ENCODE results near the gene RBM5. TPM values are rescaled to one million over a fixed set of nuclear protein-coding genes. Genes with fewer than 3 reads are reported as not detected.

Gene RBM5
- polyA plus RNA-seq, 1 of the 3 experiments (the other 2 are of a cell fraction), result 113 TPM

DNA sequence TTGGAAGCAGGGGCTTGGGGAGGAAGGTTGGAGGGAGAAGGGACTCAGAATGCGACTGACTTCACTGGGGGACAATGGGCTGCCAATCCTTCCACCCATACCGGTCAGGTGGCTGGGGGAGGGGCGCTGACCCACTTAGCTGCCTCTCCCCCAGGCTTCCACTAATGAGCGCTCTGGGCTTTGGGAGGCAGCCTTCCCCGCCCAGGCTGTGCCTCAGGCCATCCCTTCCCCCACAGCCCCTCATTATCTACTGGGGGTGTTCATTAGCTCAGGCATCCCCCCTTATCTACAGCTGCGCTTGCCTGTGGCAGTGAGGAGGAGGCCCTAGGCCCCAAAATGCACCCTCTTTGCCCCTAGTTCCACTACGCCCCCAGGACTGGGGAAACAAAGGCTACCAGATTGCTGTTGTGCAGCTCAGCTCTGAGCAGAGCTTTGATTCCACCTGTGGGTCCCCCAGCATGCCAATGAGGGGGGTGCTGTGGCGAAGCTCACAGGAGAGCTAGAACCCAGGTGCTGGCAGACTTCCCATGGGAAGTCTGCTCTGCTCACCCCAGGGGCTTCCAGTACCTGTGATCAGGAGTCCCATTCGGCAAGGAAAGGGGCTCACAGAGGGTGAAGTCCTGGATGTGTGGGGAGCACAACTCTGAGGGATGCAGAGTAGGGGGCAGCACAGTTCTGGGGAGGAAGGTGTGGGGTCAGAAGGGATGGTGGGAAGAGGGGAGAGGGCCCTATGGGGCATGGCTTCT, 37.0 kb downstream of the RBM5 start:
- no peak overlapping the region for H3K4me2 ChIP-seq
- ChIA-PET CTCF (interaction anchor here (0.6 to 28.1 kb wide), 14 partner anchors 9 to 147 kb away, joined by 3 to 684 read pairs (median 4); partner anchors contain the start of genes GNAT1 and RBM5), POLR2A (interaction anchor here (0.8 to 2.0 kb wide), 2 partner anchors 11 to 56 kb away, joined by 3 to 9 read pairs; no protein-coding TSS in a partner anchor)

DNA sequence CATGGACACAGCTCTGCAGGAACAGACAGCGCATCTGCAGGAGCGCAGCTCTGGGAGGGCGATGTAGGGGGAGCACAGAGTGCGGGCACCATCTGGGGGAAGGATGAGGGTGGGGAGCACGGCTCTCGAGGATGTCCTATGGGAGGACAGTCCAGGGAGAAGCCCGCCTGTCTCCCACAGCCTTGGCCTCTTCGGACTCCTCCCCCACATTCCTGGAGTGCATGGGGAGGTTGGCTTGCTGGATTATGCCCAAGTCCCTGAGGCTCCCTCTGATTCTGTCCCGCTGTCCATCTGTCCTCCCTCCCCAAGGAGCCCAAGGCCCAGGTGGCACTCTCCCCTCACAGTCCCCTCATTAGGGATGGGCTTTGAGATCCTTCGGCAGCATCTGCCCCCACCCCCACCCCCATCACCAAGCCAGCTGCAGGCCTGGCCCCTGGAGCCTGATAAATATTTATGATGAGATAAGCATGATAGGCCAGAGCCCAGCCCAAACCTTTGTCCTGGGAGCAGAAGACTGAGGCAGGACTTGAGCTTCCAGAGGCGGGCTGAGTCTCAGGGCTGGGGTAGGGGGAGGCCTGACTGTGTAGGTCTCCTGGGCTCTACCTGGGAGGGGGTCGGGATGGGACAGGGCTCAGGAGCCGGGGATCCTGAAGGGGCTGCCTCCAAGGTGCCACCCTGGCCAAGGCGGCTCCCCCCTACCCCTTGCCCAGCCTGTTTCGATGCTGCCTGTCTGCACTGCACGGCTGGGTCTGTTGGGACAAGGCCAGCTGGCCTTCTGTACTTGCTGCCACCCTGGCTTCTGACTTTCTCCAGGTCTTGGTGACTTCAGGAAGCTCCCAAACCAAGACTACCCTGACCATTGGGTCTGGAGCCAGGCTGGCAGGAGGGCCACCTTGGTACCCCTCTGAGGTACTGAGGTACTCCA, 37.8 kb downstream of the RBM5 start:
- CTCF ChIA-PET, result interaction anchor here (0.6 to 28.1 kb wide), 17 partner anchors 8 to 146 kb away, joined by 3 to 684 read pairs (median 4); partner anchors contain the start of gene GNAT1
- peak; percentile 58 for DNase-seq

More for the DNA sequence above, 37.0 kb downstream of the RBM5 start:
- Histone ChIP-seq H3K27ac (ENCODE audit: low read depth in 2 of 2, low read length in 1 of 2) (peak overlapping the region in 1 of 2 experiments; percentile 74; a peak in 1 of 4 replicates), H3K9me3 (no peaks in the 10 kb centered on the region), H3K27me3 (ENCODE audit: insufficient read depth) (no peaks in the 10 kb centered on the region), H3K9me2 (no peaks in the 10 kb centered on the region), H3F3A (replicated peaks; ENCODE audit: insufficient read depth) (peaks cover 14% of the 10 kb centered on the region), H3K79me2 (ENCODE audit: insufficient read depth) (no peaks in the 10 kb centered on the region), H3K36me3 (replicated peaks in 1 of 2; ENCODE audit: control insufficient read depth in 1 of 2, insufficient read depth in 2 of 2, low read length in 1 of 2) (peaks cover 0 to 2% of the 10 kb centered on the region in 2 experiments), H2AFZ (ENCODE audit: low read depth) (no peak overlapping the region), H3K9ac (no peak overlapping the region), H3K4me1 (ENCODE audit: control insufficient read depth in 1 of 2, insufficient read depth in 2 of 2, low read depth in 1 of 2, low read length in 1 of 2) (peaks cover 13 to 60% of the 10 kb centered on the region in 2 experiments), H4K20me1 (ENCODE audit: insufficient read depth) (peaks cover 3% of the 10 kb centered on the region; the same call in 1 of the 2 replicates), H3K4me3 (ENCODE audit: low read depth in 2 of 2, low read length in 1 of 2) (no peak overlapping the region)
- TF ChIP-seq POLR2AphosphoS5 (IDR thresholded peaks at IDR 0.05; ENCODE audit: low read depth, low read length) (no peak), FOXJ3 (CRISPR knock-in tag; IDR thresholded peaks at IDR 0.05) (no peak), CHD2 (IDR thresholded peaks at IDR 0.05; ENCODE audit: low read length, partially characterized antibody) (peak; percentile 9), MEF2A (IDR thresholded peaks at IDR 0.05; ENCODE audit: borderline replicate concordance, low read depth) (no peak)
- WGBS (ENCODE audit: low lambda C conversion rate), result 88% methylated on average over 5 of the region's 9 CpGs
- peak; percentile 48 for DNase-seq

More for the DNA sequence above, 37.8 kb downstream of the RBM5 start:
- Histone ChIP-seq H3K79me2 (ENCODE audit: insufficient read depth) (no peaks in the 10 kb centered on the region), H3F3A (replicated peaks; ENCODE audit: insufficient read depth) (peaks cover 7% of the 10 kb centered on the region), H3K27ac (ENCODE audit: low read depth in 2 of 2, low read length in 1 of 2) (peak overlapping the region in 1 of 2 experiments; percentile 74; a peak in 1 of 4 replicates), H4K20me1 (ENCODE audit: insufficient read depth) (peaks cover 3% of the 10 kb centered on the region; the same call in 1 of the 2 replicates), H3K4me3 (ENCODE audit: low read depth in 2 of 2, low read length in 1 of 2) (no peak overlapping the region), H3K36me3 (replicated peaks in 1 of 2; ENCODE audit: control insufficient read depth in 1 of 2, insufficient read depth in 2 of 2, low read length in 1 of 2) (no peaks in the 10 kb centered on the region), H3K4me2 (no peak overlapping the region), H3K9ac (no peak overlapping the region), H3K4me1 (ENCODE audit: control insufficient read depth in 1 of 2, insufficient read depth in 2 of 2, low read depth in 1 of 2, low read length in 1 of 2) (peaks cover 13 to 58% of the 10 kb centered on the region in 2 experiments), H3K27me3 (ENCODE audit: insufficient read depth) (no peaks in the 10 kb centered on the region), H3K9me2 (no peaks in the 10 kb centered on the region), H3K9me3 (no peaks in the 10 kb centered on the region), H2AFZ (ENCODE audit: low read depth) (no peak overlapping the region)
- POLR2A ChIA-PET, result interaction anchor here (2.0 kb wide), 1 partner anchor 10 kb away, joined by 9 read pairs; no protein-coding TSS in a partner anchor
- WGBS (ENCODE audit: low lambda C conversion rate), result 66% methylated on average over 14 of the region's 16 CpGs
- 0 out of 2 replicates have a peak, but pooled peaks have one; percentile 2 for TF ChIP-seq SMC3 (IDR thresholded peaks at IDR 0.05; ENCODE audit: low read depth, low read length)
- TF ChIP-seq MXI1 (IDR thresholded peaks at IDR 0.05; ENCODE audit: low read depth, low read length), result no peak
- no peak for TF ChIP-seq FOXM1 (IDR thresholded peaks at IDR 0.05; ENCODE audit: low read depth)
- no peak for TF ChIP-seq YY1 (IDR thresholded peaks at IDR 0.05; ENCODE audit: low read depth)
- TF ChIP-seq TEAD4 (IDR thresholded peaks at IDR 0.05; ENCODE audit: borderline replicate concordance, insufficient read depth), result no peak
- peak; percentile 38; the same call in 1 of the 2 replicates for TF ChIP-seq GATA2 (CRISPR knock-in tag; IDR thresholded peaks at IDR 0.05)
- 0 out of 2 replicates have a peak, but pooled peaks have one; percentile 4 for TF ChIP-seq TCF12 (IDR thresholded peaks at IDR 0.05)
- no peak for TF ChIP-seq FOSL2 (IDR thresholded peaks at IDR 0.05; ENCODE audit: borderline replicate concordance, low read depth)
- TF ChIP-seq GABPA (IDR thresholded peaks at IDR 0.05; ENCODE audit: low read depth), result no peak
- peak; percentile 14 for TF ChIP-seq CHD2 (IDR thresholded peaks at IDR 0.05; ENCODE audit: low read length, partially characterized antibody)
